NCI-H524 (cell line): ENCODE data around the gene CD34.
A peak's percentile ranks its signal among the peaks of the same experiment; 100 is the strongest.
"Not testable (repeated sequence)": the region's sequence is repeated elsewhere in the genome, so short reads cannot be mapped to it uniquely, and the experiment has no call there.

Source experiments
- DNase-seq, 2 experiments: peaks; one replicate each; lab custom pipeline; 2025; lab: John Stamatoyannopoulos, UW

The CD34 gene

GRCh38 chr1:207910591-207911354 is at the start of gene CD34:
CD34 (minus strand) TSS chr1:207911125; CDS start chr1:207911080, 45 bp downstream.
- DNase-seq: peak in 1 of 2 experiments; percentile 5

- no peak for DNase-seq
Observed at GRCh38 chr1:207960346-207960745, 49.4 kb upstream of the CD34 start.

- DNase-seq: no peak
Observed at GRCh38 chr1:207959910-207960309, 49.0 kb upstream of the CD34 start.

GRCh38 chr1:207959141-207959825 is 48.4 kb upstream of the CD34 start:
- DNase-seq: peak in 1 of 2 experiments; percentile 47

- no peak for DNase-seq
Observed at GRCh38 chr1:207958376-207959139, 47.6 kb upstream of the CD34 start.

GRCh38 chr1:207956986-207957385 is 46.1 kb upstream of the CD34 start:
- no peak for DNase-seq

- no peak for DNase-seq
Observed at GRCh38 chr1:207954104-207954503, 43.2 kb upstream of the CD34 start.

- DNase-seq: no peak
Observed at GRCh38 chr1:207952617-207953542, 42.0 kb upstream of the CD34 start.

- no peak for DNase-seq
Observed at GRCh38 chr1:207951652-207952051, 40.7 kb upstream of the CD34 start.

GRCh38 chr1:207950750-207951149 is 39.8 kb upstream of the CD34 start:
- DNase-seq: no peak

- no peak for DNase-seq
Observed at GRCh38 chr1:207949571-207950195, 38.8 kb upstream of the CD34 start.

GRCh38 chr1:207948536-207949250 is 37.8 kb upstream of the CD34 start:
- DNase-seq: no peak

GRCh38 chr1:207946756-207947155 is 35.8 kb upstream of the CD34 start:
- DNase-seq: no peak

GRCh38 chr1:207944571-207944970 is 33.6 kb upstream of the CD34 start:
- DNase-seq: no peak

- not testable (repeated sequence) for DNase-seq
Observed at GRCh38 chr1:207942337-207942741, 31.4 kb upstream of the CD34 start.

- DNase-seq: no peak
Observed at GRCh38 chr1:207941665-207942064, 30.7 kb upstream of the CD34 start.

- DNase-seq: no peak
Observed at GRCh38 chr1:207938016-207938415, 27.1 kb upstream of the CD34 start.

- no peak for DNase-seq
Observed at GRCh38 chr1:207937204-207937603, 26.3 kb upstream of the CD34 start.

- DNase-seq: no peak
Observed at GRCh38 chr1:207935166-207935583, 24.2 kb upstream of the CD34 start.

- no peak for DNase-seq
Observed at GRCh38 chr1:207933205-207933800, 22.4 kb upstream of the CD34 start.
